ENCODE data around the gene PPP2R1A.

DNA sequence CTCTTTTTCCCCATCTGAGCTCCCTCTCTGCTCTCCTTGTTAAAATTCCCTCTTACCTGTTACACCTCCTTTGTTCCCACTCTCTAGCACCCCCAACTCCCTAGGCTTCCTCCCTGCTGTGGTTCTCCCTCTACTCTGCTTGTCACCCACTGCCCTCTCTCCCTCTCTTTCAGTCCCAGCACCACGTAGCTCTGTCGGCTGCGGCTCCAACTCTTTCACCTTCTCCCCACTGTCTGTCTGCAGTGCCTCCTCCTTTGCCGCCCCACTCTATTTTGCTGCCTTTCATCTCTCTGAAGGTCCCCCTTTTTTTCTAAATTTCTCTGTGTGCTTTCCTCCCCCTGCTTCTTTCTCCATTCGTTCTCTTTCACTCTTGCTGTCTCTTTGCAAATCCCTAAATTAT is 19.5 kb upstream of the PPP2R1A start:
- TF ChIP-seq POLR2A (IDR thresholded peaks at IDR 0.05; ENCODE audit: low read depth, low read length) (no peak), TAF1 (IDR thresholded peaks at IDR 0.05; ENCODE audit: borderline replicate concordance, low read depth, low read length) (no peak), POLR2AphosphoS5 (IDR thresholded peaks at IDR 0.05; ENCODE audit: low read depth, low read length) (no peak)
